ENCODE measurements around the gene STX4. TPM values are rescaled to one million over a fixed set of nuclear protein-coding genes. Genes with fewer than 3 reads are reported as not detected.

STX4 gene
- total RNA-seq, 1 donor, result 24.2 TPM

- DNase-seq (ENCODE audit: low read depth), result no peak
- TF ChIP-seq CTCF (IDR thresholded peaks at IDR 0.05; ENCODE audit: insufficient read depth, low read length), result no peak
- H3K4me3 ChIP-seq (ENCODE audit: low read depth, low read length), result no peak overlapping the region
Measured at GRCh38 chr16:31083981-31084380, 50.6 kb downstream of the STX4 start.

GRCh38 chr16:31084584-31085302 is 51.4 kb downstream of the STX4 start:
- no peak overlapping the region for H3K4me3 ChIP-seq (ENCODE audit: low read depth, low read length)
- TF ChIP-seq CTCF (IDR thresholded peaks at IDR 0.05; ENCODE audit: insufficient read depth, low read length), result no peak
- DNase-seq (ENCODE audit: low read depth), result no peak

- TF ChIP-seq CTCF (IDR thresholded peaks at IDR 0.05; ENCODE audit: insufficient read depth, low read length), result no peak
- H3K4me3 ChIP-seq (ENCODE audit: low read depth, low read length), result no peak overlapping the region
- DNase-seq (ENCODE audit: low read depth), result no peak
Measured at GRCh38 chr16:31085411-31085810, 52.1 kb downstream of the STX4 start.

DNA sequence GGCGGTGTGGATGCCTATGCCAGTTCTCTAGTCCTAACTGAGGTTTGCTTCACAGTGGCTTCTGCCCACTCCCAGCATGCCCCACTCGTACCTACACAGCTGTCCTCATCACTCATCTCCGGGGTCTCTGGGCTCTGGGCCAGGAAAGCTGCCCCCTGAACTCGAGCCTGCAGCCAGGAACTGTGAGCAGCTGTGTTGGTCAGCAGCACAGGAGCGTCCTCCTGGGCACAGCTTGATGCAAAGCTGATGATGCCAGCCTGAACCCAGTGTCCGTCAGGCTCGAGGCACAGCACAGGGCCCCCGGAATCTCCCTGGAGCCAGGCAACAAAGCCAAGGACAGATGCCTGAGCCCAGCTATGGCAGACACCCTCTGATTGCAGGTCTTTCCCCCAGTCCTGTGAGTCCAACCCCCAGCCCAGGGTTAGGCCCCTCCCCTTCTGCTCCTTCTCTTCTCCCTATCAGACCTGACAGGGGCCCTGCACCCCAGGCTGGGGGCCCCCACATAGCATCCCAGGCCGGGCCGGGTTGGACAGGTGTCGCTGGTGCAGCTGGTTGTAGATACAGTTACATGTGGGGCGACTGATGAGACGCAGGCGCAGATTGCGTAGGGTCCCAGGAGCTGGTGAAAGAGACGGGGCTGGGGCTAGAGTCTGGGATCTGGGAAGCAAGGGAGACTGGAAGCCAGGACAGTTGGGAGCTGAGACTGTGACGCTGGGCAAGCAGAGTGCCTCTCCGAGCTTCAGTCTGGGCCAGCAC is 52.7 kb downstream of the STX4 start:
- H3K4me3 ChIP-seq (ENCODE audit: low read depth, low read length), result no peak overlapping the region
- TF ChIP-seq CTCF (IDR thresholded peaks at IDR 0.05; ENCODE audit: insufficient read depth, low read length), result no peak
- DNase-seq (ENCODE audit: low read depth), result no peak

DNA sequence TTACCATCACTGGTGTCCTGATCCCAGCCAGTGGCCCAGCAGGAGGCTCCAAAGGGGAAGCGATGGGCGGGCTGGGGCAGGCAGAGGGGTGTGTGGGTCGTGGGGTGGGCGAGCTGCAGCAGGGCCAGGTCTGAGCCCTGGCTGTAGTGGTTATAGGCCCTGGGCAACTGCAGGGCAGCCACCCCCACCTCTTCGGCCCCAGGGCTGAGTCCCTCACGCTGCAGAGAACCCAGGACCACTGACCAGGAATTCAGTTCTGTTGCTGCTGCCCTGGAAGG is 53.2 kb downstream of the STX4 start:
- no peak overlapping the region for H3K4me3 ChIP-seq (ENCODE audit: low read depth, low read length)
- no peak for TF ChIP-seq CTCF (IDR thresholded peaks at IDR 0.05; ENCODE audit: insufficient read depth, low read length)
- DNase-seq (ENCODE audit: low read depth), result no peak

- no peak for DNase-seq (ENCODE audit: low read depth)
- no peak overlapping the region for H3K4me3 ChIP-seq (ENCODE audit: low read depth, low read length)
- TF ChIP-seq CTCF (IDR thresholded peaks at IDR 0.05; ENCODE audit: insufficient read depth, low read length), result no peak
Measured at GRCh38 chr16:31087481-31087880, 54.1 kb downstream of the STX4 start.
